D721Med (cell line): ENCODE data around the gene DNHD1.

ENCODE experiments used
- DNase-seq: peaks from one replicate; pipeline ENCODE4 v3.0.0; 2011; ENCODE audit warnings: low spot score; ENCODE audit not compliant: insufficient read length
- FAIRE-seq: peaks from 2 replicates; lab custom pipeline; 2011; peaks lifted over from hg19 to GRCh38; lab: Jason Lieb, UNC
- CTCF ChIP-seq: IDR thresholded peaks from 2 replicates; pipeline ENCODE4 v1.5.1; 2012; ENCODE audit warnings: mild to moderate bottlenecking, control low read depth; ENCODE audit not compliant: insufficient read depth; ENCODE audit errors: missing control alignments

Gene DNHD1

GRCh38 chr11:6481012-6481923, 15.8 kb upstream of the DNHD1 start, which contains the start of the genes ARFIP2 and TIMM10B:
Gene ARFIP2 (minus strand): TSS chr11:6481331. CDS start chr11:6480421, 910 bp downstream.
Gene TIMM10B (plus strand): TSS chr11:6481501. CDS start chr11:6481517, 16 bp downstream.
- DNase-seq (peak; percentile 87), FAIRE-seq (no peak)
- no peak for TF ChIP-seq CTCF

GRCh38 chr11:6481924-6482275, 15.2 kb upstream of the DNHD1 start:
- no peak for TF ChIP-seq CTCF
- no peak for DNase-seq
- no peak for FAIRE-seq

GRCh38 chr11:6482441-6482840, 14.6 kb upstream of the DNHD1 start:
- FAIRE-seq: no peak
- no peak for TF ChIP-seq CTCF
- DNase-seq: no peak

DNA sequence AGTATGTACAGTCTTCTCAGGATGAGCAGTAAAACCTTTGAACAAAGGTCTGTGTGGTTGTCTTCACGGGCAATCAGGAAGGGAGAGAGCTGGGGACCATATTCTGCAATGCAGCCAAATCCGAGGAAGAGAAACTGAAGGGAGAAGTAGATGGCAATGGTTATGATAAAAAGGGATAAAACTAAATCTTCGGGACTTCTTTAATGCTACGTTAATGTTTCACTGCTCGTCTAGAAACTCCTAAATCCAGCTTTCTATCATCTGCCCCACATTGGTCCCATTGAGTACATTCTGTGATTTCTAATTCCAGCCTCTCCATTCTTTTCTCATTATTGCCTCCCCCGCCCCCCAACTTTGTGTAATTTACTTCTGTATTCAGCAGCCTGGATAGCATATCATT, 14.1 kb upstream of the DNHD1 start:
- DNase-seq: no peak
- no peak for TF ChIP-seq CTCF
- FAIRE-seq: no peak

DNA sequence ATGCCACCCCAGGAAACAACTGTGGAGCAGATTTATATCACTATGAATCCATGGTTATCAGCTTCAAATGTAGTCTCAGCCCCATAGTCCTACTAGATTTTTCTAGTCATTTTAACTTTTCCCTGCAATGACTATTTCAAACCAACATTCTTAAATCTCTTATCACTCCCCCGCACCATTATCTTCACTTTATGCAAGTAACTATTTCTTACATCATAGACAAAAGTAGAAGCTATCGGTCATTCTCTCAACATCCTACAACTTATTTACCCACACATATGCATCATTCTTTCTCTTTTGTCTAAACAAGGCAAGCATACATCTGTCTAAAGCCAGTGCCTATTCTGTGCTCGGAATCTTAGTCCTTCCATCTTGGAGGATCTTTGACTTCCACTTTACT, 11.4 kb upstream of the DNHD1 start:
- no peak for TF ChIP-seq CTCF
- DNase-seq (no peak), FAIRE-seq (no peak)

- no peak for DNase-seq
- no peak for FAIRE-seq
- TF ChIP-seq CTCF: no peak
Observed at GRCh38 chr11:6486256-6486655, 10.8 kb upstream of the DNHD1 start.

- no peak for FAIRE-seq
- no peak for DNase-seq
- TF ChIP-seq CTCF: no peak
Observed at GRCh38 chr11:6486938-6487337, 10.1 kb upstream of the DNHD1 start.
